ENCODE results near the gene COPB2.

The COPB2 gene

DNA sequence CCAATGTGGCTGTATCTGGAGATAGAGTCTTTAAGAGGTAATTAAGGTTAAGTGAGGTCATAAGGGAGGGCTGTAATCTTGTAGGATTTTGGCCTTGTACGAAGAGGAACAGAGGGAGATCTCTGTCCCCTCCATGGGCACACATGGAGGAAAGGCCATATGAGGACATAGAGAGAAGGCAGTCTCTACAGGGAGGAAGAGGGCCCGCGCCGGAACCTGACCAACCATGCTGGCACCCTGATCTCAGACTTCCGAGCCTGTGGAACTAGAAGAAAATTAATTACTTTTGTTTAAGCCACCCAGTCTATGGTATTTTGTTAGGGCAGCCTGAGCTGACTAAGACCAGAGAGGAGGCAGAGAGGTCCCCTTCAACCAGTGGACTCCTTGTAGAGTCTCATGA lies 63.3 kb downstream of the COPB2 start:
- DNase-seq, result no peak

GRCh38 chr3:139325551-139325950 lies 63.9 kb downstream of the COPB2 start:
- no peak for DNase-seq

- DNase-seq, result no peak
Measured at GRCh38 chr3:139324456-139324855, 65.0 kb downstream of the COPB2 start.

- DNase-seq, result no peak
Measured at GRCh38 chr3:139323146-139323545, 66.3 kb downstream of the COPB2 start.

DNA sequence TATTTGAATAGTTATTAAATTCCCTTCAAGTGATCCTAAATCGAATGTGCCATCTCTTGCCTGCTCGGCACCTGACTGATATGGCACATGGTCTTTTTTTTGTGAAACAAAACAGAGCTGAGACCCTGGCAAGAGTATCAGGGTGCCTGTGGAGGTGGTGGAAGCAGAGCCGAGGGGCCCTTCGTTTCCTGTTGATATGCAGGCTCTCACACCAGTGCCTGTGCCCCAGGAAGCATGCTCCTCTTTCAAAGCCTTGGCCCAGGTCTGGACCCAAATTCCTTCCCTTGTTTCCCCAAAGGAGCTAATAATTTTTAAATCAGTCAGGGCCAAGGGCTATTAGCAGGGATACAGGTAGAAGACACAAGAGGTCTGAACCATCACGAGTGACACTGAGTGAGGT lies 67.1 kb downstream of the COPB2 start:
- DNase-seq, result no peak

DNA sequence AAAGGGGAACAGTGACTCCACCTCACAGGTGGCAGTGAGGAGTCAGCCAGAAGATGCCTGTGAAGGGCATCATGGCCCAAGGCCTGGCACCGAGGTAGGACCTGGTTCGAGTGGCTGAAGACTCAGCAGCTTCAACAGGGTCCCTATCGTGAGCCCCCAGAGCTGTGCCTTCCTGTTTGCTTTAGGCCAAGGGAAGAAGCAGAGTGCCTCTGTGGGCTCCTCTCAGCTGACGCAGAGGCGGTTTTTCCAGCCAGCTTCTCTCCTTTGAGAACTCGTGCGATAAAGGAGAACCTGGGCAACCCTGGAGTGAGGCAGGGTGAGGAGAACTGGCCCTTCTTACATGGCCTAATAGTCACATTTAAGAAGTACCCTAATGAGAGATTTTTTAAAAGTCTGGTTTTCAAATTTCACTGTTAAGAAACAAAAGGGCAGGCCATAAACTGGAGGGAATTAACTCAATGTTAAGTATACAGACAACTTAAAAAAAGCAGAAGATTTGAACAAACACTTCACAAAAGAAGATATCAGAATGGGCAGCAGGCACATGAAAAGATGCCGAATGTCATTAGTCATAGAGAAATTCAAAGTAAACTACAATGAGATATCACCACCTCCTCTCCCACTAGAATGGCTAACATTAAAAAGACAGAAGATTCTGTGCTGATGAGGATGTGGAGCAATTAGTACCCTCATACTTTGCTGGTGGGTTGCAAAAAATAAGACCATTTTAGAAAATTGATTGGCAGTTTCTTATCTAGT lies 68.7 kb downstream of the COPB2 start:
- no peak for DNase-seq

GRCh38 chr3:139319428-139320402 lies 69.7 kb downstream of the COPB2 start:
- no peak for DNase-seq

- no peak for DNase-seq
Measured at GRCh38 chr3:139318826-139319225, 70.6 kb downstream of the COPB2 start.

GRCh38 chr3:139318431-139318816 lies 71.0 kb downstream of the COPB2 start:
- DNase-seq, result no peak

GRCh38 chr3:139317660-139318430 lies 71.6 kb downstream of the COPB2 start:
- DNase-seq, result no peak

DNA sequence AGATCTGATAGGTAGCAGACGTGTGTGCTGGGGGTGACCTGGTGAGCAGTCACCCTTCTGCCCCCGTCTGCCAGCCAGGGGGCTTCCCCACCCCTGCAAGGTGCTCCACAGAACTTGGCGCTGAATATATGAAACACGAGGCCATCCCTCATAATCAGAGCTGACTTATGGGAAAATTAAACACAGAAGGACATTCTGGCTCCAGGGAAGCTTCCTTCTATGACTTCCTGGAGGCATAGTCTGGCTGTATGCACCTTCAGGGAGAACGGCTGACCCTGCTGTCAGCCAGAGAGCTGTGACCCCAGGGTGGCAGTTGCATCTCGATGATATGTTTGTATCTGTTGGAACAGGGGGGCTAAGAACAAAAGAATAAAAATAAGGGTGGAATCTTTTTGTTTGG lies 72.2 kb downstream of the COPB2 start:
- DNase-seq, result no peak

- DNase-seq, result no peak
Measured at GRCh38 chr3:139313921-139314320, 75.5 kb downstream of the COPB2 start.

DNA sequence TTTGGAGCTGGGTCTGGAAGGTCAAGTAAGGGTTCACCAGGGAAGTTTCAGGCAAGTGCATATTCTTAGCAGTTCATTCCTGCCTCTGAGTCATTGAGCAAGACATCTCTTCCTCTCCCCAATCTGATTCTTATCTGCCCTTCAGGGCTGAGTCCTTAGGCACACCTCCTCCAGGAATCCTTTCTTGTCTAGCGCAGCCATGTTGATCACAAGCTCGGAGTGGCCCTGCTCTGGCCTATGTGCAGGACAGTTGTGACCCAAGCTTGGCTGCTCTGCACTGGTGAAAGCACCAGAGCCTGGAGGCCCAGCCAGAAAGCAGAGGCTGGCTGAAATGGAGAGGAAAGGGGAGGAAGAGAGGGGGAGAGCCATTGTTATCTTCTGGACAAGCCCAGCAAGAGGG lies 76.5 kb downstream of the COPB2 start:
- no peak for DNase-seq

GRCh38 chr3:139312416-139312815 lies 77.0 kb downstream of the COPB2 start:
- DNase-seq, result no peak

- DNase-seq, result no peak
Measured at GRCh38 chr3:139311557-139311956, 77.9 kb downstream of the COPB2 start.

- DNase-seq, result no peak
Measured at GRCh38 chr3:139310474-139310933, 78.9 kb downstream of the COPB2 start.

- DNase-seq, result no peak
Measured at GRCh38 chr3:139309880-139310279, 79.6 kb downstream of the COPB2 start.

DNA sequence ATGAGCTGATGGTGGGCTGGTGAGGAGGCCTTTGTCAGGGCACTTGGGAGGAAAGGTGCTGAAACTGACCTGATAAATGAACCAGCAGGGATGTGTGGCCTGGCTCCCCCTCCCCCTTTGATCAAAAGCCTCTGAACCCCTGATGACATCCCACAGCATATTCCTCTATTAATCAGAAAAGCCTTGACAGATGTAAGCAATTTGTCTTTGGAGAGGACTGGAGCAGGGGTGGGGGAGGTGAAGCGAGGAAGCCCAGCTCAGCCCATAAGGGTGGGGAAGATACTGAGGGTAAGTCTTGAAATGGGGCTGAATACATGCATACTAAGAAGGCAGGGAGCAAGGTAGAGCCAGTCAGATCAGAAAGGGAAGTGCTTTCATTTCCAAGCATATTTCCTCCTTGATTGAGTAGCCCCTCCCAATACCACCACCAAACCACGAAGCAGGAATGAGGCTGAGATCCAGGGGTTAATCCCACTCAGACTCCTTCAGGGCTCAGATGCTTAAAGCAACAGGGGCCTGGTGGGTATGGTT lies 80.3 kb downstream of the COPB2 start:
- DNase-seq, result no peak

DNA sequence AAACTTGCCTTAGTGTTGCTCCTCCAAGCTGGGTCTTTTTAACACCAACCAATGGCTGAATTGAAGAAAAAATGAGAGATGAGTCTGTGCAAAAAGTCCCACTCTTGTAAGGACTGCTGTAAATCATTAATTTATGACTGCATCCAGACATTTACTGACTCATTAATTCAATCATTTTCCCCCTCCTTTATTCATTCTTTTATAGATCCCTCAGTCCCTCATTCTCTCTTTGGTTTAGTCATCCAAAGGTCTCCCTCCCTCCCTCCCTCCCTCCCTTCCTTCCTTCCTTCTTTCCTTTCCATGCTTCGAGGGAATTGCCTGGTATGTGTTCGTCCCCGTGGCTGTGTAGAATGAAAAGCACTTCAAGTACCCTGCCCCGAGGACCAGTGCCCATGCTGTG lies 80.9 kb downstream of the COPB2 start:
- DNase-seq, result no peak

DNA sequence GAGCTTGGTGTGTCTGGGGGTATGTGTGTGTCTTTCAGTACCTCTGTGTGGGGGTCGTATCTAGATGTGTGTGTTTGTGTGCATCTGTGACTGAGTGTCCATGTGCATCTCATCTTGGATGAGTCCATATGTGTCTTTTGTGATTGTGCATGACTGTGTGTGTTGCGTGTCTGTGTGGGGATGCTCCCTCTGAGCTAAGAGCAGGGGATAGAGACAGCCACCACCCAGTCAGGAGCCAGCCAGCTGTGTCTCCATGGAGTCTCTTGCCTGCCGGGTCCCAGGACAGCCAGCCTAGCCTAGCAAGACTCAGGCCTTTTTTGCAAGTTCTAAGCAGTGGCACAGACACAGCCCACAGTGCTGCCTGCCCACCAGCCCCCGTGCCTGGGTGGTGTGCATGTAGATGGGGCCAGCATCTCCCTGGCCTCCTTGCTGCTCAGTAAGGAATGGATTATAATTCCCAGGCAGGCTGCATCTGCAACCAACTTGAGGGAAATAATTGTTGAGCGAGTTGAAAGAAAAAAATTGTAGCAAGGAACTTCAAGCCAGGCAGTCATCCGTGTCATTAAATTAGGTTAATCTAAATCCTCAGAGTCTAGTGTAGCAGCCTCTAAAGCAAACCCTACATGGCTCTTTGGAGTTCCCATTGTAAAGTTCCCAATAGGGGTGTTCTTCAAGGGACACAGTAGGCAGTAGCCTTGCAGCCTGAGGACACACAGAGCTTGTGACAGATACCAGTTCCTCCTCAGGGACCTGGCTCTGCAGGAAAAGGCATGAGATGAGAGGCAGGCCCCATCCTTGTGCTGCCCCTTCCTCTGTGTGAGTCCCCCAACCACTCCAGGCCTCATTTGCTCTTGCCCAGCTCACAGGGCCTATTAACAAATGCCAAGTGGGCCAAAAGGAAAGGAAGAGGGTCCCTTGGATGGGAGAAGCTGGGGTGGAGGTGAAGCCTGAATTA lies 81.6 kb downstream of the COPB2 start:
- no peak for DNase-seq
